Measurements from ENCODE around the gene USP4. TPM values are rescaled to one million over a fixed set of nuclear protein-coding genes. Genes with fewer than 3 reads are reported as not detected.
"Not testable (repeated sequence)": the region's sequence is repeated elsewhere in the genome, so short reads cannot be mapped to it uniquely, and the experiment has no call there.

USP4 gene
- total RNA-seq, 1 donor from 2014 or later: 44.5 TPM

DNA sequence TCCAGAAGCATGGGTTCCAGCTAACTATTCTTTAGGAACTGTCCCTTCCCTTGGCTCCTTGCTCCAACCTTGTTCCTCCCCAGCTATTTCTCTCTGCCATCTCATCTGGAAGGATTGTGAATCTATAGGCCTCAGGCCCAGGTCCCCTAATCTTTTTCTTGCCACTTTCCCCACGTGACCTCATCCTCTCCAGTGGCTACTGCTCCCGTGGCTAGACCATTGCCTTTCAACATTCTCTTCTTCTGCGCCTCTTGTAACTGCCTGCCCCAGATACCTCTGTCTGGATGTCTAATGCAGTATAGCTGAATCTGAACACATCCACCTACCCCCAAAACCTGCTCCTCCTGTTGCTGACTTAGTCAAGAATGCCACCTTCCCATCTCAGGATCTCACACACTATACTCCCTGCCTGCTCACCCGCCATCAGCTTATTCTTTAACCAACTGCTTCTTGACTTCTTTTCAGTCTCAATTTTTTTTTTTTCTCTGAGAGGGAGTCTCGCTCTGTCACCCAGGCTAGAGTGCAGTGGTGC is 13.1 kb upstream of the USP4 start:
- no peak for DNase-seq (ENCODE audit: low spot score)
- intact Hi-C loops (cut with DNase I): no loop called here

DNA sequence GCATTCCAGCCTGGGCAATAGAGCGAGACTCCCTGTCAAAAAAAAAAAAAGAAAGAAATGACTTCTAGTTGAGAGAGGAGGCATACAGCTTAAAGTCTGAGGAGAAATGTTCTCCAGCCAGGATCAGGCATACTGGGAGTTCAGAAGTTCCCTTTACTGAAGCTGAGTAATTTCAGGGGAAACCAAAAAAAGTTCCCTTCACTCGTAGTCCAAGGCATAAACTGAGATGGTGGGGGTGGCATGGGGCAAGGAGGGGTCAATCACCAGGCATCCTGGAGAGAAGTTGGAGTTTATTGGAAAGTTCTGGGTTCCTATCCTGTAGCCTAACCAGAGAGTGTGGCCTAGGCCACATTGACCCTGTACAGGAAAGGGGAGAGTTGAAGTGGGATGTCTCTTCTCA is 12.4 kb upstream of the USP4 start:
- no peak for DNase-seq (ENCODE audit: low spot score)

DNA sequence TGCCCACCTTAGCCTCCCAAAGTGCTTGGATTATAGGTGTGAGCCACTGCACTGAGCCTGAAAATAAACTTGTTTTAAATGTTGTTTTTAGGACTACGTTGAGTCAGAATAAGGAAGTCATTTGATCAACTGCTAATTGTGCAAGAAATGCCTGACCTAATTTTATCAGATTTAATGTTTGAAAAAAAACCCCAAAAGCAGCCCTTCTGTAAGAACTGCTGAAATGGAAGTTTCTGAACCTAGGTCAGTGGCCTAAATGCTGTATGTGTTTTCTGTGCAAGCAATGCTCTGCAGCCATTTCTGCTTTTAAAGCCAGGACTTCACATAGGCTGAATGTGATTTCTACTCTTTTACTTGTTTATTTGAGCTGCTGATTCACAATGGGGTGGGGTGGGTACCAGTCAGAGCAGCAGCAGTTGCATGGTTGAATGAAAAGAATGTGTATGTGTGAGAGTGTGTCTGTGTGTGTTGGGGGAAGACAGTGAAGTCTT is 11.7 kb upstream of the USP4 start:
- intact Hi-C loops (cut with DNase I): no loop called here
- no peak for DNase-seq (ENCODE audit: low spot score)

More for the DNA sequence above, 12.4 kb upstream of the USP4 start:
- intact Hi-C loops (cut with DNase I): no loop called here

DNA sequence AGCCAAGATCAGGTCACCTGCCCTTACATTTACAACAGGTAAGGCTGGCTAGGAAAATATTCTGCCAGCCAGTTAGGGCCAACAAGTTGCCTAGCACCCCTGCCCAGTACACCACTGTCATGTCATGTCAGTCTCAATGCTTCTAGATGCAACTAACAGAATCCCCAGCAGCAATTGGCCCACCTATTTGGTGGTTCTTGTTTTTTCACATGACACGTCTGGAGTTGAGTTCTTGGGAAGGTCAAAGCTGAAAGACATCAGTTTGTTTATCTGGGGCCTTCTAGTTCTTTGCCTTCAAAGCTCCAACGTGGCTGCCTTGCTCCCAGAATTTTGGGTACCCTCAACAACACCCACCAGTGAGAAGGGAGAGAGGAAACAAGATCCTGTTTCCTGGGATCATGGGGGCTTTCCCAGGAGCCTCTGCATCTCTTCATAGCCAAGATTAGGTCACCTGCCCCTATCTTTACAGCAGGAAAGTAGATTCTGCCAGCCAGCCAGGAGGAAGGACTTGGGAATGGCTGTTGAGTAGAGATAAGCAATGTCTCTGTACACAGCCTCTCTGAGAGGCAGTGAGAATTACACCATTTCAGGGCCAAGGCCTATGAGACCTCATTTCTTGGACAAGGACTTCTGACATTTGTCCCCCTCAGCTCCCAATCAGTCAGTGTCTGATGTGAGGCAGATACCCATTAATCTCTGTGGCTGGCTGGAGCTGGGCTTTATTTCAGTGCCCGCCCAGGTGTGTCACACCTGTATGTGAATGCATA is 9.7 kb upstream of the USP4 start:
- DNase-seq (ENCODE audit: low spot score): no peak
- intact Hi-C loops (cut with DNase I): no loop called here

DNA sequence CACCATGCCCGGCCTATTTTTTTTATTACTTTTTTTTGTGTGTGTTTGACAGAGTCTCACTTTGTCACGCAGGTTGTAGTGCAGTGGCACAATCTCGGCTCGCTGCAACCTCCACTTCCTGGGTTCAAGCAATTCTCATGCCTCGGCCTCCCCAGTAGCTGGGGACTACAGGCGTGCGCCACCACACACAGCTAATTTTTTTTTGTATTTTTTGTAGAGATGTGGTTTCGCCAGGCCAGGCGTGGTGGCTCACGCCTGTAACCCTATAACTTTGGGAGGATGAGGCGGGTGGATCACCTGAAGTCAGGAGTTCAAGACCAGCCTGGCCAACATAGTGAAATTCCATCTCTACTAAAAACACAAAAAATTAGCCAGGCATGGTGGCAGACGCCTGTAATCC is 8.5 kb upstream of the USP4 start:
- intact Hi-C loops (cut with DNase I): not testable (repeated sequence)

DNA sequence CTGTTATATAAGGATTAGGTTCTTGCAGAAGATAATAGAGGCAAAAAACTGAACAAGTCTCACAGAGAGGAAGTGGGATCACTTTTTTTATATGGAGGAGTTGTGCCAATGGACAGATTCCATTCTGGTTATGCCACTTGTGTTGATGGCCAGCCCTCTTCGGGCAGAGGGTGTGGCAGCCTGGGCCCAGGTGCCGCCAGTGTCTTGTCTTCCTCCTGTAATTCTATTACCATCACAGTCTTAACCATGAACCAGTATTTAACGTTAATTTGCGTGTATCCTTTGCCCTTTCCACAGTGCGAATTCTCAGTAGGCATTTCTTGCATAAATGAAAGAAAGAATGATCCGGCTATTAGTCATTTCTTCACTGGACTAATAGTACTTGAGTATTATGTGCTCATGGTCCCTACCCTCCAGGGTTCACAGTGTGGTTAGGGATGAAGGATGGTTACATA is 7.0 kb upstream of the USP4 start:
- intact Hi-C loops (cut with DNase I): no loop called here
- DNase-seq (ENCODE audit: low spot score): no peak

More for the DNA sequence above, 8.5 kb upstream of the USP4 start:
- not testable (repeated sequence) for DNase-seq (ENCODE audit: low spot score)

DNA sequence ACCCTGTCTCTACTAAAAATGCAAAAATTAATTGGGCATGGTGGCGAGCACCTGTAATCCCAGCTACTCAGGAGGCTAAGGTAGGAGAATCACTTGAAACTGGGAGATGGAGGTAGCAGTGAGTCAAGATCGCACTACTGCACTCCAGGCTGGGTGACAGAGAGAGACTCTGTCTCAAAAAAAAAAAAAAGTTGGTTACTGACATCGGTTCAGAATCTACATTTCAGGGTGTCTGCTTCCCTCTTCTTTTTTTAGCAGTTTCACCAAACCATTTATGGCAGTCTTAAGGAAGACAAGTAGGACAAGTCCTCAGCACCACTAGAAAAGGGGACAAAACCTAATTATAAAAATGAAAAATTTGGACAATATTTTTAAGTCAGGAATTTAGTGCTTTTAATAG is 3.3 kb upstream of the USP4 start:
- intact Hi-C loops (cut with DNase I): loop anchor here (5.0 kb wide), 2 partner anchors 69 to 84 kb away; partner anchors contain the start of genes NICN1, RHOA and TCTA

DNA sequence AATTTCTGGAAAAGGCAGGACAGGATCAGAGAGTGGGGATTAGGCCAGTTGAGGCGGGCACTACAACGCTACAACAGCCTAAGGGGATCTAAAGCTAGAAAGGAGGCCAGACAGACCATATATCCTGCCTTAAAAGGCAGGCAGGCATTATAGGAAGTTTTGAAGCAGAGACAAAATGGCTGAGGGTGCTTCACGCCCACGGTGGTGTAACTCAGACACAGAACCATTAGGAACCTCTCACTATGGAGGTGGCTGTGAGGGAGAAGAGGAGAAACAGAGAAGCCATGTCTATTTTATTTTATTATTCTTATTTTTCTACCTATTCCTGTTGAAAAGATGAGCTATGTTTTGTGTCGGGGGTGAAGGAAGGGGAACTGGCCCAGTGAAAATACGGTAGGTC is 2.1 kb upstream of the USP4 start:
- DNase-seq (ENCODE audit: low spot score): no peak
- intact Hi-C loops (cut with DNase I): loop anchor here (5.0 kb wide), 2 partner anchors 70 to 85 kb away; partner anchors contain the start of genes NICN1, RHOA and TCTA

More for the DNA sequence above, 3.3 kb upstream of the USP4 start:
- DNase-seq (ENCODE audit: low spot score): no peak

DNA sequence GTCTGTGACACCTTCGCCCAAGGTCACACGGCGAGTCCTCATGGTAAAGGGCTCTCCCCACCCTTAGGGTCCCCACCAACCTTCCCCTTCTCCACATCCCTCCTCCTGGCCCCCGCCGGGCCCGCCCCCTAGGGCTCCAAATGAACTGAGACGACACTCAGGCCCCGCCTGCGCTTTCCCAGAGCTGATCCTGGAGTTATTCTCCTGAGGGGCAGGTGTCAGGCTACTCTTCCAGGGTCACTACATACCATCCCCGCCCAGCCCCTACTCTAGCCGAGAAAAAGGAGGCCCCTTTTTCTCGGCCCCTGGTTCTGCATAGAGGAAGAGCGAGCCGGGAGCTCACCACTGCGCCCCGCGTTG is 292 bp downstream of the USP4 start:
- peak; percentile 79 for DNase-seq (ENCODE audit: low spot score)

DNA sequence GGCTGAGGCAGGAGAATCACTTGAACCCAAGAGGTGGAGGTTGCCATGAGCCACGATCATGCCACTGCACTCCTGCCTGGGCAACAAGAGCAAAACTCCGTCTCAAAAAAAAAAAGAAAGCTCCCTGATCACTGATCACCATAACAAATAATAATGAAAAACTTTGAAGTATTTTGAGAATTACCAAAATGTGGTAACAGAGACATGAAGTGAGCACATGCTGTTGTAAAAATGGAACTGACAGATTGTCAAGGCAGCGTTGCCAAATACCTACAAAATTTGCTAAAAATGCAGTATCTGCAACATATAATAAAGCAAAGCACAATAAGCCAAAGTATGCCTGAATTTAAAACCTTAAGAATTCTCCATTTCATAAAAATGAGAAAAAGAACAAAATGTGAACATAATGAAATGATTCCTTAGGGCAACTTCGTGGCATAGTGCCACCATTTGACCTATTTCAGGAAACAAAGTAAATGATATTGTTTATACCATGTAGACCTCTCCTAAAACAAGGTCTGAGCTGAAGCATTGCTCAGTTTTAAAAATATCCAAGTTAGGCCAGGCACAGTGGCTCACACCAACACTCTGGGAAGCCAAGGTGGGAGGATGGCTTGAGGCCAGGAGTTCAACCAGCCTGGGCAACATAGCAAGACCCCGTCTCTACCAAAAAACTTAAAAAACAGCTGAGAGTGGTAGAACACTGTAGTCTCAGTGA is 5.8 kb downstream of the USP4 start:
- DNase-seq (ENCODE audit: low spot score): no peak
- intact Hi-C loops (cut with DNase I): no loop called here

More for the DNA sequence above, 292 bp downstream of the USP4 start:
- intact Hi-C loops (cut with DNase I): loop anchor here (5.0 kb wide), 1 partner anchor 42 kb away; no protein-coding TSS in a partner anchor

DNA sequence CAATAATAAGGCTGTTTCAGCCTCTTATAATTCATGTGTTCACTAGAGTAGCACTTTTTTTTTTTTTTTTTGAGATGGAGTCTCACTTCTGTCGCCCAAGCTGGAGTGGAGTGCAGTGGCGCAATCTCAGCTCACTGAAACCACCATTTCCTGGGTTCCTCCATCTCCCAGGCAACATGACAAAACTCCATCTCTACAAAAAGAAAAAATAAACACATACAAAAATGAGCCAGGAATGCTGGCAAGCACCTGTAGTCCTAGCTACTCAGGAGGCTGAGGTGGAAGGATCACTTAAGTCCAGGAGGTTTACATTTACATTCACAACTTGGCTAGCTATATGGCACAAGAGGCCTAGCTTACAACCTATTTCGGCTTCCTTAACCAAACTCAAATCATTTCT is 6.8 kb downstream of the USP4 start:
- peak; percentile 81 for DNase-seq (ENCODE audit: low spot score)
- intact Hi-C loops (cut with DNase I): no loop called here

DNA sequence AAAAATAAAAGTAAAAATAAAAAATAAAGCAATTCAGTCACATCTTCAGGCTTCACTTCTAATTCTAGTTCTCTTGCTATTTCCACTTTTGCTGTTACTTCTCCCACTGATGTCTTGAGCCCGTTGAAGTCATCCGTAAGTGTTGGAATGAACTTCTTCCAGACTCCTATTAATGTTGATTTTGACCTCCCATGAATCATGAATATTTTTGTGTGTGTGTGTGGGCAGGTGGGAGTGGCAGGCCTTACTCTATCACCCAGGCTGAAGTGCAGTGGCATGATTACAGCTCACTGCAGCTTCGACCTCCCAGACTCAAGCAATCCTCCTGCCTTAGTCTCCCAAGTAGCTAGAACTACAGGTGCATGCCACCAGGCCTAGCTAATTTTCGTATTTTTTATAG is 10.7 kb downstream of the USP4 start:
- DNase-seq (ENCODE audit: low spot score): no peak
- intact Hi-C loops (cut with DNase I): no loop called here

DNA sequence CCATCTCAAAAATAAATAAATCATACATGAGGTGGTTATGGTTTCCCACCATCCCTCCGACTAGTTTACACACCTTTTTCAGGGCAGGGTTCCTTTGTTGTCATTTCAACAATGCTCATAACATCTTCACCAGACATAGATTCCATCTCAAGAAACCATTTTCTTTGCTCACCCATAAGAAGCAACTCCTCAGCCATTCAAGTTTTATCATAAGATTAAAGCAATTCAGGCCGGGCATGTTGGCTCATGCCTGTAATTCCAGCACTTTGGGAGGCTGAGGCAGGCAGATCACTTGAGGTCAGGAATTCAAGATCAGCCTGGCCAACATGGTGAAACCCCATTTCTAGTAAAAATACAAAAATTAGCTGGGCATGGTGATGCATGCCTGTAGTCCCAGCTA is 11.5 kb downstream of the USP4 start:
- DNase-seq (ENCODE audit: low spot score); intact Hi-C loops (cut with DNase I): not testable (repeated sequence)

DNA sequence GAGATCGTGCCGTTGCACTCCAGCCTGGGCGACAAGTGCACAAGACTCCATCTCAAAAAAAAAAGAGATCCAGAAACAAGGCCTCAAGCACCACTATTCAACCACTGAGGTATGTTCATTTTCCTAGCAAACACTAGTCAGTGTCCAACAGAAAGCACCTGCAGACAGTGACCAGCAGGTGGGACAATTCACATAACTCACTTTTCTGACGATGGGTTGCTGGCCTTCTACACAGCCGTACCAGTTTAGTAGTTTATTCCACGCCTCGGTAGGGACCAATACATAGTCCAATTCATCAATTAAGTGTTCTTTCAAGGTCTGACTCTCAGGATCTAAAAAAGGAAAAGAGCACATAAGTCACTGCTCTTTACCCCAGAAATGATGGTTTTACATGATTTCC is 12.4 kb downstream of the USP4 start:
- DNase-seq (ENCODE audit: low spot score): no peak
- intact Hi-C loops (cut with DNase I): no loop called here

DNA sequence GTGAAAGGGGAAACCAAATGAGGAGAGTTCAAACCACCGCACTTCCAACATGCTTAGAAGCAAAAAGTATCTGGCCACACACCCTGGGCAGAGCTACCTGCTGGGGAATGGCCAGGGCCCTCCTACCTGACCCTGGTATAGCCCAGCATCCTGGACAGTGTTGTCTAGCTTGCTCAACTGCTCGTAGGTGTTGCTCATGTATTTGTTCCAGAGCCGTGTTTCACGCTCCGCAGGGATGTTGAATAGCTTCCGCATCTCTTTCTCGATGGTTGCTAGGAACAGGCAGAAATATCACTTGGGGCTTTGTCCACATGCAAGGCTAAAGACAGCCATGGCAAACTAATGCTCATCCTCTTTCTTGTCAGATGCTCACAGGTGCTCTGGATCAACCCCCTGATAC is 15.1 kb downstream of the USP4 start:
- no peak for DNase-seq (ENCODE audit: low spot score)
- intact Hi-C loops (cut with DNase I): no loop called here

DNA sequence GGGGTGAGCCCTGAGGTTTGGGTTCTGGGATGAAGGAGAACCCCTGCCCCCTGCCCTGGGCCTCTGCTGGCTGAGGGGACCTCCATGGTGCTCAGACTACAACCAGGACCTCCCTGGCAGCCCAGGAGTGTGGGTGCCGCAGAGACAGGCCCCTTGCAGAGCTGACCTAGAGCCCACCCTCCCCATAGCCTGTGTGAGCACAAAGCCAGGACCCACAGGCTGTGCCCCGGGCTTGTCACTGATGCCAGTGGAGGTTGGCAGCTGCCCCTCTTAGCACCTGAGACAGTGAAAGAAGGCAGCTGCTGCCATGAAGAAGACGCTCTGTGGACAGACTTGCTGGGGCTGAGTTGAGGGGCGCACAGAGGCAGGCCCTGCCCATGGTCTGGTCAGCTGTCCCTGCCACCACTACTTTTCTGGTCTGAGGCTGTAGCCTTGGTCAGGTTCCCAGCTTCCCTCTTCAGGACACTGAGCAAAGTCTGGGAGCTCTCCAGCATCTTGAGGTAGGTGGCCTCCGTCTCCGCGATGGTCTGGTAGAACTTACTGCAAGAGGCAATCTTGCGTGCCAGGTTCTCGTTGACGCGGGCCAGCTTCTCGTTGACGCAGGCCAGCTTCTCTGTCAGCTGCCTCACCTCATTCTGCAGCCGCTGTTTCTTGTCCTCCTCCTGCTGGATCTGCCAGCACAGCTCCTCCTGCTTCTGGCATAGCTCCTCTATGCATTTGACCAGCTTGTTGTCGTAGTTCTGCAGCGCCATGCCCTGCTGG is 23.0 kb downstream of the USP4 start:
- intact Hi-C loops (cut with DNase I): no loop called here
- DNase-seq (ENCODE audit: low spot score): no peak

DNA sequence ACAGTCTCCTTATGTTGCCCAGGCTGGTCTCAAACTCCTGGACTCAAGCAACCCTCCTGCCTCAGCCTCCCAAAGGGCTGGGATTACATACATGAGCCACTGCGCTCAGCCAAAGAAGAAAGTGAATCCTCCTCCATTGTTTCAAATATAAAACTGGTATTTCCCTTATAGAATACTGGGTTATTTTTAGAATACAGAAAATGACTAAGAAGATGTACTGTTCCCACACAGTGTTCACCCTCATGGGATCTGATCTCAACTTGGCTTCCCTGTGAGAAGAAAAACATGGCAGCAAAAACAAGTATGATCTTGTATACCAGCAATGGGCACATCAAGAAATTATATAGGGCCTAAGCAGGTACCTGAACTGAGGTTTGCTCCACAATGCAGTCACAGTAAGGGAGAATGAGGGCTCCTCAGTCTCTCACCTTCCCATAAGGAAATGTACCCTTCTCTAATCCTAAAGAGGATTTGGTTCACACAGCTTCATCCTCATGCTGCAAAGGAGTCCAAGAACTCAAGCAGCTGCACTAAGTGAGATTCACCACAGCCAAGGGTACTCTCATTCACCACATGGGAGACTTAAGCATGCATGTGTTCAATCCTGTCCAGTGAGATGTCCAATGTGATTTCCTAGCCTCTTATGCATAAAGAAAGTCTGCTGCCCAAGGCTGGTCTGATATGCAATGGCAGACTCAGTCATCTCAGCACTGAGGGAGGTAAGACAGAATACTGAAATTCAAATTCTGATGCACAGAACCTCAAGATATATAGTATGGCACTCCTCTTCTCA is 25.8 kb downstream of the USP4 start:
- intact Hi-C loops (cut with DNase I): no loop called here
- DNase-seq (ENCODE audit: low spot score): no peak

DNA sequence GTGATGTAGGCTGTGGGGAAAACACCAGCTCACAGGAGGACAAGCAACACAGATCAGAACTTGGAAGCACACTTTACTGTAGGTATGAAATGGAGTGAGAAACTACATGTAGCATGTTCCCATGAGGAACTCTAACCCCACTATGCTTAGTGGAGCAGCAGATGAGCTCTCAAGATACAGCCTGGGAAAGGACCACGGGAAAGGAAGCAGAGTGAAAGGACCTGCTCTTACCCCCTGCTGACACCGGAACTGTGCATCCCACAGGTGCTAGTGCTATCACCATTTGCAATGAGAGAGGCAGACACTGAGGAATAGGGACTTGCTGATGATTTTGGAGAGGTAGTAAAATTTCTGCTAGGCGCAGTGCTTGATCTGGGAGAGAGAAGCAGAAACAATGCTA is 28.6 kb downstream of the USP4 start:
- DNase-seq (ENCODE audit: low spot score): no peak
- intact Hi-C loops (cut with DNase I): no loop called here

DNA sequence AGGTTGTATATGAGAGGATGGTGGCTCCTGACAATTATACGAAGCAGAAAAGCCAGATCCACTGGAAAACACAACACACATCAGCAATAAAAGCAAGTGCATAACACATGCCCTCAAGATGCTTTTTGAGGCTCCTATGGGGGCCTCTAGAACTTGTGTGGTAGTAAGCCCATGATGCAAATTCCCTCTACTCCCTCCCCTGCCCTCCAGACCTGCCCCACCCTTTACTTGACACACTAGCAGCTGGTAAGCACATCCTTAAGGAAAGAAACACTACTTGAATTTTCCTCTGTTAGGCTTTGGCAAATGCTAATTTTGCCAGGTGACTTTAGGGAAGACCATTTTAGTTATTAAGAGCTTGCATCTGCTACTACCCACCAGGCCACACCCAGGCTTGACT is 29.2 kb downstream of the USP4 start:
- intact Hi-C loops (cut with DNase I): no loop called here
- DNase-seq (ENCODE audit: low spot score): no peak
